AG10803 (cell line): ENCODE data around the gene MMS22L.

Source experiments
- DNase-seq: peaks from one replicate; pipeline ENCODE4 v3.0.0; 2010; ENCODE audit warnings: low read depth
- H3K4me3 ChIP-seq: 2 replicates; pipeline ENCODE4 v1.5.1; 2011; ENCODE audit warnings: mild to moderate bottlenecking, low read length, control low read depth
- TF ChIP-seq, protein P1 (sequence below): conservative IDR thresholded peaks from 2 replicates; pipeline ENCODE4 v1.5.1; 2011; ENCODE audit warnings: mild to moderate bottlenecking, low read length, control low read depth, inconsistent platforms

The MMS22L gene

GRCh38 chr6:97151601-97152000, 131.4 kb downstream of the MMS22L start:
- no peak for DNase-seq

DNA sequence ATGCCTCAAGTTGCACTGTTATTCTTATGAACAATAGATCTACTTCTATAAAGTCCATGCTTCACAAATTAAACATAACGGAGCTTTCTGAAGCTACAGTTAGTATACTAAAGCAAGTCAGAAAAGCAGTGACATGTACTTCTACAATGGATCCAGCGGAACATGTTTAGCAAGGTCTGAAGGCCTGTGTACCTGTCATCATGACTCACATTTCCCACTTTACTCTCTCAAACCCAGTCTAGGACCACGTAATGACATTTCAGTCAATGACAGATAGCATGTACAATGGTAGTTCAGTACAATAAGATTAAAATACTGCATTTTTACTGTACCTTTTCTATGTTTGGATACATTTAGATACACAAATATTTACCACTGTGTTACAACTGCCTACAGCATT, 132.1 kb downstream of the MMS22L start:
- no peak for DNase-seq
- no peak overlapping the region for H3K4me3 ChIP-seq
- TF ChIP-seq, protein P1, sequence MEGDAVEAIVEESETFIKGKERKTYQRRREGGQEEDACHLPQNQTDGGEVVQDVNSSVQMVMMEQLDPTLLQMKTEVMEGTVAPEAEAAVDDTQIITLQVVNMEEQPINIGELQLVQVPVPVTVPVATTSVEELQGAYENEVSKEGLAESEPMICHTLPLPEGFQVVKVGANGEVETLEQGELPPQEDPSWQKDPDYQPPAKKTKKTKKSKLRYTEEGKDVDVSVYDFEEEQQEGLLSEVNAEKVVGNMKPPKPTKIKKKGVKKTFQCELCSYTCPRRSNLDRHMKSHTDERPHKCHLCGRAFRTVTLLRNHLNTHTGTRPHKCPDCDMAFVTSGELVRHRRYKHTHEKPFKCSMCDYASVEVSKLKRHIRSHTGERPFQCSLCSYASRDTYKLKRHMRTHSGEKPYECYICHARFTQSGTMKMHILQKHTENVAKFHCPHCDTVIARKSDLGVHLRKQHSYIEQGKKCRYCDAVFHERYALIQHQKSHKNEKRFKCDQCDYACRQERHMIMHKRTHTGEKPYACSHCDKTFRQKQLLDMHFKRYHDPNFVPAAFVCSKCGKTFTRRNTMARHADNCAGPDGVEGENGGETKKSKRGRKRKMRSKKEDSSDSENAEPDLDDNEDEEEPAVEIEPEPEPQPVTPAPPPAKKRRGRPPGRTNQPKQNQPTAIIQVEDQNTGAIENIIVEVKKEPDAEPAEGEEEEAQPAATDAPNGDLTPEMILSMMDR: no peak

More at GRCh38 chr6:97151601-97152000, 131.4 kb downstream of the MMS22L start:
- no peak overlapping the region for H3K4me3 ChIP-seq
- TF ChIP-seq, protein P1: no peak

DNA sequence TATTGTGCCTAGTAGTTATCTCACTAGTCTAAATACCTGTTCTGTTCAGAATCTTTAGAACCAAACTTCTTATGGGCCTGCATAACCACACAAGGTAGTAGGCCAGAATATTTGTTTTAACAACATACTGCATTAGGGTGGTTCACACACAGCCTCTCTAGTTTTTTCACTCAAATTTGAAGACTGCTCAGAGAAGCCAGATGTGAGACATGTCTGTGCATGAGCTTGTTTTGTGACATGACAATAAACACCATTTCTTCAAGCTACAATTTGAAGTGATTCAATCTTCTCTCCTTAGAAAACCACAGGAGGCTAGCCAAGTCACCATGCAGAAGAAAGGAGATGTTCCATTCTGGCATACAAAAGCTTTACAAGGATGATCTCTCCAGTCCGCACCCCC, 135.6 kb downstream of the MMS22L start:
- DNase-seq: no peak
- no peak overlapping the region for H3K4me3 ChIP-seq
- TF ChIP-seq, protein P1: no peak

DNA sequence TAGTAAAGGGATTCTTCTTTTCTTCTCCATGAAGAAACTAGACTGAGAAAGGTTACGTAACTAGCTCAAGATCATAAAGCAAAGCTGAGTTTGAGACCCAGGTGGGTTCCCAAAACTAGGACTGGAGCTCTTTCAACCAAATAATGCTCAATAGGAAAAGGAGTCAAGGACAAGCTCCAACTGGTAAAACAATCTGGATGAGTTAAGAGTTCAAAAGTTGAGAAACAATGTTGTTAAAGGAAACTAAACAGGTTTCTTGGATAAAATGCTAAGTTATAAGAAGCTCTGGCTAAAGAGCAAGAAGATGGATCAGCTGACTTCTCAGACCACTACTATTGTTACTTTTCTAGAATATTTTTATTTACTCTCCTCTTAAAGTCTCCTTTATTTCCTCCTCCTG, 137.3 kb downstream of the MMS22L start:
- no peak overlapping the region for H3K4me3 ChIP-seq
- TF ChIP-seq, protein P1: no peak
- no peak for DNase-seq

DNA sequence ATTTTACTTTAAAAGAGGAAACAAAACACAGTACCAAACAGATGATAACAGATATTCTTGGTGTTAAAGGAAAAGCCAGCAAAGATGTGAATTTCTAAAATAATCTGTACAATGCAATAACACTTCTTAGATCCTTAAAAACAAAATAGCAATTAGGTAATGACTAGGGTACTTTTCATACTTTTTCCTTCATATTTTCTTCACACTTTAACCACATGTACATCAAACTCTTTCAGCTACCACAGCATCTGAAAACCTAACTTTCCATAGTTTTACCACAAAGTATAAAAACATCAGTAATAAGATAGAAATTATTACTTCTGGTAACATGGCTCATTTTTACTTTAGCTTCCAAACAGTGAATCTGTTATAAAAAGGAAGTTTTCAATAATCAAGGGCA, 141.3 kb downstream of the MMS22L start:
- DNase-seq: no peak
- no peak overlapping the region for H3K4me3 ChIP-seq
- TF ChIP-seq, protein P1: no peak

DNA sequence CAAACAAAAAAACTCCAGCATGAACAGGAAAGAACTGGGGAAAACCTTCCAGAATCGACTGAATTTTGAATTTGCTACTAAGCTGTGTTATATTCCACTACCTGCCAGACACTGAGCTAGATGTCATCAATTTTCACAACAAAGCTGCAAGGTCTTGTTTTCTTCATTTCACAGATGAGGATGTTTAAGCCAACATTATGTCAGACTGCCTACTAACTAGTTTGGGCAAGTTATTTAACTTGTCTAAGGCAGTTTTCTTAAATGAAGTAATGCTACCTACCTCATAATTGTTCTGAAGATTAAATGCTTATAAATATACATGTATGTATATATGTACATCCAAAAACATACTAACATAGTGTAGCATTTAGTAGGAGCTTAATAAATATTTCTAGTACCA, 144.4 kb downstream of the MMS22L start:
- DNase-seq: no peak
- TF ChIP-seq, protein P1: no peak
- no peak overlapping the region for H3K4me3 ChIP-seq

- TF ChIP-seq, protein P1: no peak
- no peak overlapping the region for H3K4me3 ChIP-seq
- DNase-seq: peak; percentile 20
Measured at GRCh38 chr6:97136626-97137358, 146.2 kb downstream of the MMS22L start.
